DND-41 (cell line): ENCODE results near the gene GCNT4.

Experiments
- ATAC-seq: fragments of 200-7000 bp; cut with Tn5 transposase; 3 replicates; pipeline ENCODE4 v1.9.1; 2021; ENCODE audit warnings: low read depth; ENCODE audit not compliant: insufficient read depth
- DNase-seq: peaks from one replicate; pipeline ENCODE4 v3.0.0-alpha.2; 2020
- H2AFZ ChIP-seq: 2 replicates; pipeline ENCODE4 v1.6.0; 2012; ENCODE audit warnings: low read depth, low read length
- H3K27ac ChIP-seq: 2 replicates; pipeline ENCODE4 v1.5.1; 2012; ENCODE audit warnings: low read length, inconsistent platforms
- H3K27me3 ChIP-seq: fragments of 200-600 bp; sonication (generic); 2 replicates; pipeline ENCODE4 v1.6.0; 2012; ENCODE audit warnings: low read length, mild to moderate bottlenecking, inconsistent platforms; ENCODE audit not compliant: insufficient read depth, poor library complexity
- H3K36me3 ChIP-seq: 2 replicates; pipeline ENCODE4 v1.5.1; 2012; ENCODE audit warnings: low read length, inconsistent platforms; ENCODE audit not compliant: insufficient read depth
- H3K4me1 ChIP-seq: 2 replicates; pipeline ENCODE4 v1.5.1; 2012; ENCODE audit warnings: mild to moderate bottlenecking, low read length; ENCODE audit not compliant: insufficient read depth
- H3K4me2 ChIP-seq: 2 replicates; pipeline ENCODE4 v1.6.0; 2012; ENCODE audit warnings: mild to moderate bottlenecking, moderate library complexity, low read length, inconsistent platforms; ENCODE audit not compliant: insufficient read depth
- H3K4me3 ChIP-seq, 2 experiments: fragments of 200-600 bp in 1 of 2; shearing (Covaris generic) in 1 of 2; 2 replicates each; pipeline ENCODE4 v1.5.1; 2012 to 2016; ENCODE audit warnings: inconsistent platforms in 2 of 2, low read length in 2 of 2, mild to moderate bottlenecking in 2 of 2, low read depth in 1 of 2, moderate library complexity in 1 of 2
- H3K79me2 ChIP-seq: 2 replicates; pipeline ENCODE4 v1.6.0; 2012; ENCODE audit warnings: low read length, inconsistent platforms; ENCODE audit not compliant: insufficient read depth
- H3K9ac ChIP-seq: 2 replicates; pipeline ENCODE4 v1.6.0; 2012; ENCODE audit warnings: low read depth, mild to moderate bottlenecking, inconsistent platforms, low read length, moderate library complexity
- H3K9me3 ChIP-seq: 2 replicates; pipeline ENCODE4 v1.5.1; 2012; ENCODE audit warnings: low read length, moderate library complexity, mild to moderate bottlenecking, inconsistent platforms; ENCODE audit not compliant: insufficient read depth, severe bottlenecking
- H4K20me1 ChIP-seq: 2 replicates; pipeline ENCODE4 v1.6.0; 2012; ENCODE audit warnings: low read length; ENCODE audit not compliant: insufficient read depth
- EZH2 ChIP-seq: IDR thresholded peaks from 3 replicates; pipeline ENCODE4 v1.6.1; 2012; ENCODE audit warnings: borderline replicate concordance, low read depth, mild to moderate bottlenecking, moderate library complexity, low read length, inconsistent platforms; ENCODE audit not compliant: severe bottlenecking
- TF ChIP-seq, protein P1 (sequence below): IDR thresholded peaks from 2 replicates; pipeline ENCODE4 v1.5.1; 2012; ENCODE audit warnings: borderline replicate concordance, low read length, moderate library complexity, mild to moderate bottlenecking; ENCODE audit not compliant: poor library complexity, severe bottlenecking; ENCODE audit errors: extremely low read depth

Gene GCNT4

GRCh38 chr5:75009556-75010345 lies 42.6 kb downstream of the GCNT4 start:
- H4K20me1 ChIP-seq: no peaks in the 10 kb centered on the region
- no peaks in the 10 kb centered on the region for H3K79me2 ChIP-seq
- no peak overlapping the region for H2AFZ ChIP-seq
- no peaks in the 10 kb centered on the region for H3K4me1 ChIP-seq
- no peak for TF ChIP-seq EZH2
- TF ChIP-seq, protein P1, sequence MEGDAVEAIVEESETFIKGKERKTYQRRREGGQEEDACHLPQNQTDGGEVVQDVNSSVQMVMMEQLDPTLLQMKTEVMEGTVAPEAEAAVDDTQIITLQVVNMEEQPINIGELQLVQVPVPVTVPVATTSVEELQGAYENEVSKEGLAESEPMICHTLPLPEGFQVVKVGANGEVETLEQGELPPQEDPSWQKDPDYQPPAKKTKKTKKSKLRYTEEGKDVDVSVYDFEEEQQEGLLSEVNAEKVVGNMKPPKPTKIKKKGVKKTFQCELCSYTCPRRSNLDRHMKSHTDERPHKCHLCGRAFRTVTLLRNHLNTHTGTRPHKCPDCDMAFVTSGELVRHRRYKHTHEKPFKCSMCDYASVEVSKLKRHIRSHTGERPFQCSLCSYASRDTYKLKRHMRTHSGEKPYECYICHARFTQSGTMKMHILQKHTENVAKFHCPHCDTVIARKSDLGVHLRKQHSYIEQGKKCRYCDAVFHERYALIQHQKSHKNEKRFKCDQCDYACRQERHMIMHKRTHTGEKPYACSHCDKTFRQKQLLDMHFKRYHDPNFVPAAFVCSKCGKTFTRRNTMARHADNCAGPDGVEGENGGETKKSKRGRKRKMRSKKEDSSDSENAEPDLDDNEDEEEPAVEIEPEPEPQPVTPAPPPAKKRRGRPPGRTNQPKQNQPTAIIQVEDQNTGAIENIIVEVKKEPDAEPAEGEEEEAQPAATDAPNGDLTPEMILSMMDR: no peak
- H3K9me3 ChIP-seq: peaks cover 9% of the 10 kb centered on the region
- no peak overlapping the region for H3K4me2 ChIP-seq
- H3K27me3 ChIP-seq: no peaks in the 10 kb centered on the region
- no peak overlapping the region for H3K27ac ChIP-seq
- no peak overlapping the region for H3K9ac ChIP-seq
- no peaks in the 10 kb centered on the region for H3K36me3 ChIP-seq
- ATAC-seq: no peak; the same call in 2 of the 3 replicates
- H3K4me3 ChIP-seq: no peak overlapping the region
- DNase-seq: no peak

- TF ChIP-seq, protein P1: no peak
- no peak for TF ChIP-seq EZH2
- ATAC-seq: no peak
- no peak overlapping the region for H3K4me2 ChIP-seq
- H3K27ac ChIP-seq: no peak overlapping the region
- no peaks in the 10 kb centered on the region for H3K36me3 ChIP-seq
- H3K79me2 ChIP-seq: no peaks in the 10 kb centered on the region
- H3K27me3 ChIP-seq: no peaks in the 10 kb centered on the region
- H3K4me1 ChIP-seq: no peaks in the 10 kb centered on the region
- no peak overlapping the region for H2AFZ ChIP-seq
- H3K4me3 ChIP-seq: no peak overlapping the region
- no peak for DNase-seq
- no peaks in the 10 kb centered on the region for H4K20me1 ChIP-seq
- peaks cover 11% of the 10 kb centered on the region for H3K9me3 ChIP-seq
- H3K9ac ChIP-seq: no peak overlapping the region
Measured at GRCh38 chr5:75006865-75007822, 45.2 kb downstream of the GCNT4 start.

GRCh38 chr5:75005561-75005960 lies 46.8 kb downstream of the GCNT4 start:
- no peak overlapping the region for H3K4me3 ChIP-seq
- DNase-seq: no peak
- no peak overlapping the region for H2AFZ ChIP-seq
- no peaks in the 10 kb centered on the region for H3K36me3 ChIP-seq
- peaks cover 11% of the 10 kb centered on the region for H3K9me3 ChIP-seq
- no peak overlapping the region for H3K4me2 ChIP-seq
- no peaks in the 10 kb centered on the region for H3K27me3 ChIP-seq
- TF ChIP-seq EZH2: no peak
- TF ChIP-seq, protein P1: no peak
- no peaks in the 10 kb centered on the region for H4K20me1 ChIP-seq
- no peak overlapping the region for H3K9ac ChIP-seq
- no peak for ATAC-seq
- no peaks in the 10 kb centered on the region for H3K4me1 ChIP-seq
- no peak overlapping the region for H3K27ac ChIP-seq
- no peaks in the 10 kb centered on the region for H3K79me2 ChIP-seq
